CD4-positive, alpha-beta T cell (primary cell): Measurements from ENCODE around the gene RAE1. TPM values are rescaled to one million over a fixed set of nuclear protein-coding genes. Genes with fewer than 3 reads are reported as not detected.
A peak's percentile ranks its signal among the peaks of the same experiment; 100 is the strongest.

Experiments used
- ATAC-seq: fragments of 200-7000 bp; cut with Tn5 transposase; one replicate; pipeline ENCODE4 v1.10.0; 2022; ENCODE audit warnings: mild to moderate bottlenecking; ENCODE audit not compliant: poor library complexity
- CTCF ChIA-PET: fragments of 350-600 bp; sonication (Branson Sonifier 250); formaldehyde crosslinking; loops from one replicate; lab custom pipeline; 2021; ENCODE audit warnings: antibody characterized with exemption, inconsistent platforms; lab: Charles Lee
- POLR2A ChIA-PET: fragments of 350-600 bp; sonication (Branson Sonifier 250); formaldehyde crosslinking; loops from one replicate; lab custom pipeline; 2021; ENCODE audit warnings: antibody characterized with exemption, inconsistent platforms; lab: Charles Lee
- DNase-seq, 14 experiments: peaks; one replicate each; pipeline ENCODE4 v3.0.0-alpha.2; 2013 to 2020; ENCODE audit warnings: mixed read lengths in 2 of 14
- H3K27ac ChIP-seq, 2 donors: one replicate each; pipeline versions ENCODE4 v1.5.1 to v1.7.0; 2013; ENCODE audit warnings: low read length in 2 of 2, low read depth in 1 of 2, mild to moderate bottlenecking in 1 of 2
- H3K27me3 ChIP-seq, 2 experiments: 1 replicate in 1 of 2; 2 replicates in 1 of 2; pipeline versions ENCODE4 v1.6.1 to v1.7.0; 2013; ENCODE audit warnings: low read length in 2 of 2, control low read depth in 1 of 2, mild to moderate bottlenecking in 1 of 2, moderate library complexity in 1 of 2; ENCODE audit not compliant: insufficient read depth in 2 of 2, control insufficient read depth in 1 of 2
- H3K36me3 ChIP-seq: one replicate; pipeline ENCODE4 v1.6.1; 2013; ENCODE audit warnings: low read length, control low read depth; ENCODE audit not compliant: insufficient read depth
- H3K4me1 ChIP-seq: one replicate; pipeline ENCODE4 v1.6.1; 2013; ENCODE audit warnings: low read length, control low read depth; ENCODE audit not compliant: insufficient read depth
- H3K4me3 ChIP-seq: one replicate; pipeline ENCODE4 v1.5.1; 2013; ENCODE audit warnings: mild to moderate bottlenecking, low read length, moderate library complexity
- H3K9me3 ChIP-seq, 2 experiments: 1 replicate in 1 of 2; 2 replicates in 1 of 2; pipeline versions ENCODE4 v1.6.1 to v1.7.0; 2013; ENCODE audit warnings: low read length in 2 of 2, mild to moderate bottlenecking in 2 of 2, control low read depth in 1 of 2, moderate library complexity in 1 of 2; ENCODE audit not compliant: control insufficient read depth in 1 of 2, insufficient read depth in 1 of 2
- H3K27ac Mint-ChIP-seq: one replicate; pipeline ENCODE4 v1.8.0; 2020; ENCODE audit warnings: mixed read lengths
- H3K27me3 Mint-ChIP-seq: one replicate; pipeline ENCODE4 v1.8.0; 2021; ENCODE audit warnings: mixed read lengths
- H3K36me3 Mint-ChIP-seq: one replicate; pipeline ENCODE4 v1.8.0; 2021; ENCODE audit warnings: low read depth, mixed read lengths
- H3K4me1 Mint-ChIP-seq: one replicate; pipeline ENCODE4 v1.8.0; 2021; ENCODE audit warnings: low read depth, mixed read lengths
- H3K4me3 Mint-ChIP-seq: one replicate; pipeline ENCODE4 v1.8.0; 2020; ENCODE audit warnings: mild to moderate bottlenecking, mixed read lengths
- H3K9me3 Mint-ChIP-seq: one replicate; pipeline ENCODE4 v1.8.0; 2020; ENCODE audit warnings: mixed read lengths
- intact Hi-C, 2 experiments: fragments of 100-400 bp; cut with DNase I in 1 of 2; cut with micrococcal nuclease in 1 of 2; formaldehyde crosslinking; loops; one replicate each; pipeline versions ENCODE4 v1.15.1 to v1.9.0; 2023 to 2025; cut with DNase I, micrococcal nuclease
- polyA plus RNA-seq, 2 donors: library from polyadenylated mRNA; unstranded; fragments of 120-200 nt; gene quantifications; one replicate each; pipeline ENCODE4 v1.2.1, GENCODE V29; 2013
- total RNA-seq, 174 experiments: library from RNA in 2 of 174; stranded (reverse) in 2 of 174; gene quantifications; one replicate each; pipeline ENCODE4 v1.2.3 and lab custom pipeline; 2021 to 2026
- TF ChIP-seq, protein P1 (sequence below): fragments of 200-600 bp; IDR thresholded peaks from one replicate; pipeline ENCODE4 v1.8.0; 2022; ENCODE audit warnings: antibody characterized with exemption, mild to moderate bottlenecking

RAE1 gene
- total RNA-seq (10 to 100 TPM; 58.8 to 60.7 TPM), total RNA-seq (lab: John Stamatoyannopoulos, UW) (32.0 to 101 (median 47.5) reads per million in 172 experiments)
- 20.8 TPM for polyA plus RNA-seq (2013, experiment 1 of 2)
- 23.8 TPM for polyA plus RNA-seq (2013, experiment 2 of 2)

DNA sequence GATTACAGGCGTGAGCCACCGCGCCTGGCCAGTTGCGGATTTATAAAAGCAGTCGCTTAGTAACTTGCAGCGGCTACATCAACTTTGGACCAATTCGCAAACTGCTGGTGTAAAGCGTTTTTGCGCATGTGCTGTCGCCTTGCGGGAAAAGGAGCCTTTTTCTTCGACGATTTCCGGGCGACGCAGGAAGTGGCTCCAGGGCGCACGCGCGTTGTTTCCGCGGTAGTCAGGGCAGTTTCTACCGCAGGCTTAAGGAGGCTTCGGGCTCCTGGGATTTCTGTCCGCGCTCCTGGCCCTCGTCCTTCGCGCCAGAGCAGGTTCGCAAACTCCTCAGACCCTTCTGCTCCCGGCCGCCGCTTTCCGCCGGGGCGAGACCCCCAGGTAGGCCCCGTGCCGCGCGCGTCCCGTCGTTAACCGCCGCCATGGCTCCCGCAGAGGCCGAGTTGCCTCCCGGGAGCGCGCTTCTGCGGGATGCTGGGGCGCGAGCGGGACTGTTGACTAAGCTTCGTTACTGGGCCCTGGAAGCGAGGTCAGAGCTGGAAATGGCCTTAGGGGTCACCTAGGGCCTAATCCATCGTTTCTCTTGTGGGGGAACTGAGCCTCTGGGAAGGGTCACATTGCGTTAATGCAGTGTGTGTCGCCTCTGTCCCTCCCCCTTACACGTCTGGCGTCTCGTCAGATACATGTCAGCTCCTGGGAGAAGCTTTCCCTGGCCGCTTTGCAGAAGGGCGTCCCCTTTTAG is at the start of gene RAE1:
RAE1 (plus strand) TSS at position 214 of the 742 bp plus-strand sequence. CDS start 2,784 bp downstream, outside the sequence.
- peaks cover 41% of the 10 kb centered on the region for H3K36me3 Mint-ChIP-seq
- intact Hi-C loops, result loop anchor here in 1 of 2 experiments (5.0 kb wide), 3 partner anchors 356 to 1301 kb away; partner anchors contain the start of genes AURKA, CSTF1 and STX16
- ChIA-PET POLR2A (interaction anchor here (1.1 to 1.2 kb wide), 2 partner anchors 12 to 47 kb away, joined by 3 read pairs; no protein-coding TSS in a partner anchor), CTCF (no interaction called here)
- DNase-seq (peak; percentile 82 to 97 (median 89)), ATAC-seq (peak; percentile 82)
- Histone ChIP-seq H3K27me3 (no peaks in the 10 kb centered on the region), H3K36me3 (peaks cover 13% of the 10 kb centered on the region), H3K4me3 (peak within 1 kb of the TSS; percentile 98), H3K9me3 (peaks cover 0 to 3% of the 10 kb centered on the region in 2 experiments), H3K4me1 (peaks cover 21% of the 10 kb centered on the region), H3K27ac (peak within 1 kb of the TSS; percentile 73 to 74)
- peak within 1 kb of the TSS; percentile 94 for H3K4me3 Mint-ChIP-seq
- peaks cover 55% of the 10 kb centered on the region for H3K4me1 Mint-ChIP-seq
- TF ChIP-seq, protein P1, sequence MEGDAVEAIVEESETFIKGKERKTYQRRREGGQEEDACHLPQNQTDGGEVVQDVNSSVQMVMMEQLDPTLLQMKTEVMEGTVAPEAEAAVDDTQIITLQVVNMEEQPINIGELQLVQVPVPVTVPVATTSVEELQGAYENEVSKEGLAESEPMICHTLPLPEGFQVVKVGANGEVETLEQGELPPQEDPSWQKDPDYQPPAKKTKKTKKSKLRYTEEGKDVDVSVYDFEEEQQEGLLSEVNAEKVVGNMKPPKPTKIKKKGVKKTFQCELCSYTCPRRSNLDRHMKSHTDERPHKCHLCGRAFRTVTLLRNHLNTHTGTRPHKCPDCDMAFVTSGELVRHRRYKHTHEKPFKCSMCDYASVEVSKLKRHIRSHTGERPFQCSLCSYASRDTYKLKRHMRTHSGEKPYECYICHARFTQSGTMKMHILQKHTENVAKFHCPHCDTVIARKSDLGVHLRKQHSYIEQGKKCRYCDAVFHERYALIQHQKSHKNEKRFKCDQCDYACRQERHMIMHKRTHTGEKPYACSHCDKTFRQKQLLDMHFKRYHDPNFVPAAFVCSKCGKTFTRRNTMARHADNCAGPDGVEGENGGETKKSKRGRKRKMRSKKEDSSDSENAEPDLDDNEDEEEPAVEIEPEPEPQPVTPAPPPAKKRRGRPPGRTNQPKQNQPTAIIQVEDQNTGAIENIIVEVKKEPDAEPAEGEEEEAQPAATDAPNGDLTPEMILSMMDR, result no peak
- no peaks in the 10 kb centered on the region for H3K27me3 Mint-ChIP-seq
- peak within 1 kb of the TSS; percentile 89 for H3K27ac Mint-ChIP-seq
- H3K9me3 Mint-ChIP-seq, result no peaks in the 10 kb centered on the region

GRCh38 chr20:57306747-57307146 is 44.3 kb upstream of the RAE1 start:
- H3K27me3 Mint-ChIP-seq, result peaks cover 34% of the 10 kb centered on the region
- DNase-seq, result no peak
- no peak for ATAC-seq
- no peak overlapping the region for H3K4me3 Mint-ChIP-seq
- H3K9me3 Mint-ChIP-seq, result no peaks in the 10 kb centered on the region
- peaks cover 4 to 9% of the 10 kb centered on the region in 2 experiments for H3K27me3 ChIP-seq
- H3K36me3 Mint-ChIP-seq, result no peaks in the 10 kb centered on the region
- H3K4me1 ChIP-seq, result no peaks in the 10 kb centered on the region
- H3K9me3 ChIP-seq, result no peaks in the 10 kb centered on the region
- POLR2A ChIA-PET, result no interaction called here
- CTCF ChIA-PET, result no interaction called here
- H3K27ac Mint-ChIP-seq, result no peak overlapping the region
- no peaks in the 10 kb centered on the region for H3K36me3 ChIP-seq
- H3K4me1 Mint-ChIP-seq, result no peaks in the 10 kb centered on the region
- no peak overlapping the region for H3K4me3 ChIP-seq
- H3K27ac ChIP-seq, result no peak overlapping the region
- TF ChIP-seq, protein P1, result no peak
- intact Hi-C loops, result no loop called here

GRCh38 chr20:57308451-57309271 is 42.4 kb upstream of the RAE1 start:
- ATAC-seq (no peak), DNase-seq (no peak)
- peaks cover 5 to 9% of the 10 kb centered on the region in 2 experiments for H3K27me3 ChIP-seq
- no peak overlapping the region for H3K27ac ChIP-seq
- TF ChIP-seq, protein P1, result no peak
- Mint-ChIP-seq H3K4me3 (no peak overlapping the region), H3K4me1 (no peaks in the 10 kb centered on the region), H3K9me3 (no peaks in the 10 kb centered on the region), H3K27me3 (peaks cover 33% of the 10 kb centered on the region), H3K36me3 (no peaks in the 10 kb centered on the region), H3K27ac (no peak overlapping the region)
- no peaks in the 10 kb centered on the region for H3K36me3 ChIP-seq
- H3K9me3 ChIP-seq, result no peaks in the 10 kb centered on the region
- intact Hi-C loops, result no loop called here
- ChIA-PET POLR2A (no interaction called here), CTCF (no interaction called here)
- no peaks in the 10 kb centered on the region for H3K4me1 ChIP-seq
- H3K4me3 ChIP-seq, result no peak overlapping the region
